Measurements from ENCODE around the gene TADA3. TPM values are rescaled to one million over a fixed set of nuclear protein-coding genes. Genes with fewer than 3 reads are reported as not detected.
"Not testable (repeated sequence)": the region's sequence is repeated elsewhere in the genome, so short reads cannot be mapped to it uniquely, and the experiment has no call there.

The TADA3 gene
- total RNA-seq, 4 donors from 2014 or later = 53.7 to 504 (median 92.0) TPM

DNA sequence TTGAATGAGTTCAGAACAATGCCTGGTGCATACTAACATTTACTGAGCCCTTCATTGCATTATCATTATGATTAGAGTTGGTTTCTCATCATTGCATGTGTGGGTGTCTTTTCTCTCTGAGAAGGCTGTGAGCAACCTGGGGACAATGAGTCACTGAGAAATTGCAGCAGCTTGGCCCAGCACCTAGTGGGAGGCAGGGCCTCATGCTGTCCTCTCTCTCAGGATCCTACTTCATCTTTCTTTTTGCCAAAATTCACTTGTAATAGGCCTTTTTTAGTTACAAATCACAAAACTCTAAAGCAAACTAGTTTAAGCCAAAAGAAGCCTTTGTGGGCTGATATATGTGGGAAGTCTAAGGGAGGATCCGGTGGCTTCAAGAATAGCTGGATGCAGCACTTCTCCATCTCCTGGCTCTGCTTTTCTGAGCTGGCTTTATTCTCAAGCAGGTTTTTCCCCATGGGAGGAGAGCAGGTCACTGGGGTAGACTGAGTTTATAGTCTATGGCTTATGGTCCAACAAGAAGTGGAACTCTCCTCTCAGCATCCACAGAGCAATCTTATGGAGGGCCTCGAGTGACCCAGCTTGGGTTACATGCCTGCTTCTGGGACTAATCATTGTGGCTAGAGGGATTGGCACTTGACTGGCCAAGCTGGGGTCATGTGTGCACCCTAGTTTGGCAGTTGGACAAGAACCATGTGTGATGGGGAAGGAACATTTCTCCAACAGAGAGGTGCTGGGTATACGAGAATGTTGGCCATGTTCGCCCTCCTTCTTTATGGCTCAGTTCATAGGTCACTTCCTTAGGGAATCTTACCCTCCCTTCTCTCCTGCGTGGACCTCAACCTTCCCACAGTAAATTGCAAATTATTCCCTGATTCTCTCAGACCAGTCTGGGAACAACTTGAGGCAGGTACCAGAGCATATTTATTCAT, 13.9 kb downstream of the TADA3 start:
- Histone ChIP-seq H3K27ac (peak overlapping the region in 3 of 4 donors; percentile 35 to 57 (median 43)), H3K4me3 (no peak overlapping the region), H3K27me3 (no peaks in the 10 kb centered on the region), H3K36me3 (peaks cover 0 to 18% (median 7%) of the 10 kb centered on the region in 4 donors), H3K9me3 (no peaks in the 10 kb centered on the region), H3K4me1 (peaks cover 0 to 23% (median 9%) of the 10 kb centered on the region in 4 donors)
- no peak for TF ChIP-seq POLR2A (IDR thresholded peaks at IDR 0.05)
- TF ChIP-seq, protein P1, sequence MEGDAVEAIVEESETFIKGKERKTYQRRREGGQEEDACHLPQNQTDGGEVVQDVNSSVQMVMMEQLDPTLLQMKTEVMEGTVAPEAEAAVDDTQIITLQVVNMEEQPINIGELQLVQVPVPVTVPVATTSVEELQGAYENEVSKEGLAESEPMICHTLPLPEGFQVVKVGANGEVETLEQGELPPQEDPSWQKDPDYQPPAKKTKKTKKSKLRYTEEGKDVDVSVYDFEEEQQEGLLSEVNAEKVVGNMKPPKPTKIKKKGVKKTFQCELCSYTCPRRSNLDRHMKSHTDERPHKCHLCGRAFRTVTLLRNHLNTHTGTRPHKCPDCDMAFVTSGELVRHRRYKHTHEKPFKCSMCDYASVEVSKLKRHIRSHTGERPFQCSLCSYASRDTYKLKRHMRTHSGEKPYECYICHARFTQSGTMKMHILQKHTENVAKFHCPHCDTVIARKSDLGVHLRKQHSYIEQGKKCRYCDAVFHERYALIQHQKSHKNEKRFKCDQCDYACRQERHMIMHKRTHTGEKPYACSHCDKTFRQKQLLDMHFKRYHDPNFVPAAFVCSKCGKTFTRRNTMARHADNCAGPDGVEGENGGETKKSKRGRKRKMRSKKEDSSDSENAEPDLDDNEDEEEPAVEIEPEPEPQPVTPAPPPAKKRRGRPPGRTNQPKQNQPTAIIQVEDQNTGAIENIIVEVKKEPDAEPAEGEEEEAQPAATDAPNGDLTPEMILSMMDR (IDR thresholded peaks at IDR 0.05) = no peak
- WGBS, 2 donors (ENCODE audit: low coverage in 1 of 2) = 35 to 66% methylated on average over 4 to 5 of the region's 5 CpGs
- in situ Hi-C loops (cut with MboI; ENCODE audit: low pct_ligation_motif_present in 1 of 4, low pct_unique_long_range_greater_than_20kb in 1 of 4, low sequenced_read_pairs in 3 of 4) (no loop called here), intact Hi-C loops (cut with DNase I; ENCODE audit: low total_unique reads) (no loop called here)
- no peak for DNase-seq

DNA sequence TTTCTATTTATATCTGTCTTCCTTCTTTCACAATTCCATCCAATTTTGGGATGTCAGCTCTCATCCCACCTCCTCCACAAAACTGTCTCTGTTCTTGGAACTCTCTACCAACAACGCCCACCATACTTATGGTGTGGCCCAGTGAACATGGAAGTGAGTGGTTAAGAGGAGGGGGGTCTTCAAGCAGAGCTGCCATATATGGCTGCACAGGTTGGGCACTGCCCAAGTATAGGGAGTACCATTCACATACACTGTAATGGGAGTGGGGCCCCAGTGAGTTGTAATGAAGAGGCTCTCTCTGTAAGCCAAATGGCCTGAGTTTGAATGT, 14.6 kb downstream of the TADA3 start:
- intact Hi-C loops (cut with DNase I; ENCODE audit: low total_unique reads) = no loop called here
- no peaks in the 10 kb centered on the region for H3K27me3 ChIP-seq
- H3K4me1 ChIP-seq = peaks cover 0 to 23% (median 9%) of the 10 kb centered on the region in 4 donors
- H3K36me3 ChIP-seq = peaks cover 0 to 15% (median 4%) of the 10 kb centered on the region in 4 donors
- H3K9me3 ChIP-seq = no peaks in the 10 kb centered on the region
- H3K4me3 ChIP-seq = no peak overlapping the region
- 88% methylated on average over 1 of the region's 1 CpG; no CpG with 5 or more reads in 1 of the 2 donors for WGBS, 2 donors (ENCODE audit: low coverage in 1 of 2)
- no peak overlapping the region for H3K27ac ChIP-seq
- no peak for DNase-seq
- TF ChIP-seq, protein P1 (IDR thresholded peaks at IDR 0.05) = no peak
- TF ChIP-seq POLR2AphosphoS5 (IDR thresholded peaks at IDR 0.05) (no peak), POLR2A (IDR thresholded peaks at IDR 0.05) (no peak), EP300 (IDR thresholded peaks at IDR 0.05; ENCODE audit: low read depth) (no peak)
- in situ Hi-C loops (cut with MboI; ENCODE audit: low pct_ligation_motif_present in 1 of 4, low pct_unique_long_range_greater_than_20kb in 1 of 4, low sequenced_read_pairs in 3 of 4) = no loop called here

DNA sequence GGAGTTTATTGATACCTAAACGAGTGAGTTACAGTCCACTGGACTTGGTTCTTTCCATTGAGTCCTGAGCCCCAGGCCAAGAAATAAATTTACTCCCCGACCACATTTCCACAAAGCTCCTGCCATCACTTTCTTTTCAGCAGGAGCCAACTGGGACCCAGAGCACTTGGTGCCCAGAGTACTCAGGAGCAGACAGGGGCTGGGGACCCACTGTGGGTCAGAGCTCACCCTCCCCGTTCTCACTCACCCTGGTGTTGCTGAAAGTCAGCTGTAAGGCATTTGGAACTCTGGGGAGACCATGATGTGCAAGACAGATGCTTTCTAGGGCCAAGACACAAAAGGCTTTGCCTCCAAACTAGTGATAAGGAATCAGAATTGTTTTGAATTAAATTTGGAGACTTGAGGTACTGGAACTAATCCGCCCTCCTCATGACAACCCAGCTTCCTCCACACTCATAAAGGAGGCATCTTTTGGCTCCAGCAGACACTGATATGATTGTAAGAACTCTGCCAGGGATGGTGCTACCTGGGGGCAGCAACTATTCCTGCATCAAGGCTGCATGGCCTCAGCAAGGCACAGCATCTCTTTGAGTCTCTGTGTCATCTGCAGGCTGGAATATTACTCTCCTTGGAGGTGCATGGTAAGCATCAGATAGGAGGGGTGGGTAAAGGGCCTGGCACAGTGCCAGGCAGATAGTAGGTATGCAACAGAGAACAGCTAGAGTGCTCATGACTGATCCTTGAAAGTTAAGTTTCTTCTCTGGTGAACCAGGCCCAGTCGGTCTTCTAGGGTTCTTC, 15.2 kb downstream of the TADA3 start:
- Histone ChIP-seq H3K9me3 (no peaks in the 10 kb centered on the region), H3K27ac (no peak overlapping the region), H3K36me3 (peaks cover 0 to 9% (median under 1%) of the 10 kb centered on the region in 4 donors), H3K4me1 (peaks cover 0 to 22% (median 9%) of the 10 kb centered on the region in 4 donors), H3K4me3 (no peak overlapping the region), H3K27me3 (no peaks in the 10 kb centered on the region)
- WGBS, 2 donors (ENCODE audit: low coverage in 1 of 2) = 69 to 85% methylated on average over 3 to 5 of the region's 5 CpGs
- TF ChIP-seq, protein P1 (IDR thresholded peaks at IDR 0.05) = no peak
- TF ChIP-seq EP300 (IDR thresholded peaks at IDR 0.05; ENCODE audit: low read depth) (no peak), POLR2AphosphoS5 (IDR thresholded peaks at IDR 0.05) (no peak), POLR2A (IDR thresholded peaks at IDR 0.05) (no peak)
- intact Hi-C loops (cut with DNase I; ENCODE audit: low total_unique reads) (no loop called here), in situ Hi-C loops (cut with MboI; ENCODE audit: low pct_ligation_motif_present in 1 of 4, low pct_unique_long_range_greater_than_20kb in 1 of 4, low sequenced_read_pairs in 3 of 4) (no loop called here)
- no peak for DNase-seq

DNA sequence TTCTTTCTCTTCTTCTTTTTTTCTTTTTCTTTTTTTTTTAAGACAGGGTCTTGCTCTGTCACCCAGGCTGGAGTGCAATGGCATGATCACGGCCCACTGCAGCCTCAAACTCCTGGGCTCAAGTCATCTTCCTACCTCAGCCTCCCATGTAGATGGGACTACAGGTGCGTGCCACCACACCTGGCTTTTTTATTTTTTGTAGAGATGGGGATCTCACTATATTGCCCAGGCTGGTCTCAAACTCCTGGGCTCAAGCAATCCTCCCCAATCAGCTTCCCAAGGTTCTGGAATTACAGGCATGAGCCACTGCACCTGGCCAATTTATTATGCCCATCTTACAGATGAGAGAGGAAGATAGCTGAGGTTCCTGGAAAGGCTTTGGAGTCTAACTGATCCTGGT, 21.3 kb downstream of the TADA3 start:
- in situ Hi-C loops (cut with MboI; ENCODE audit: low pct_ligation_motif_present in 1 of 4, low pct_unique_long_range_greater_than_20kb in 1 of 4, low sequenced_read_pairs in 3 of 4) = not testable (repeated sequence)

More for the DNA sequence above, 21.3 kb downstream of the TADA3 start:
- H3K36me3 ChIP-seq; intact Hi-C loops (cut with DNase I; ENCODE audit: low total_unique reads); H3K4me3 ChIP-seq; H3K27me3 ChIP-seq; H3K9me3 ChIP-seq; DNase-seq: not testable (repeated sequence)
- Histone ChIP-seq H3K27ac (peak overlapping the region; percentile 81 to 89 (median 87)), H3K4me1 (peaks cover 10 to 38% (median 30%) of the 10 kb centered on the region in 4 donors)
- 92 to 95% methylated on average over 2 of the region's 2 CpGs for WGBS, 2 donors (ENCODE audit: low coverage in 1 of 2)
